NCI-H2196 treated with DMSO at 0.1 percent for 48 hours (cell line): ENCODE measurements around the gene MLANA.

Source experiments
- DNase-seq: peaks from one replicate; lab custom pipeline; 2025; ENCODE audit not compliant: unreplicated experiment; lab: John Stamatoyannopoulos, UW

MLANA gene

DNA sequence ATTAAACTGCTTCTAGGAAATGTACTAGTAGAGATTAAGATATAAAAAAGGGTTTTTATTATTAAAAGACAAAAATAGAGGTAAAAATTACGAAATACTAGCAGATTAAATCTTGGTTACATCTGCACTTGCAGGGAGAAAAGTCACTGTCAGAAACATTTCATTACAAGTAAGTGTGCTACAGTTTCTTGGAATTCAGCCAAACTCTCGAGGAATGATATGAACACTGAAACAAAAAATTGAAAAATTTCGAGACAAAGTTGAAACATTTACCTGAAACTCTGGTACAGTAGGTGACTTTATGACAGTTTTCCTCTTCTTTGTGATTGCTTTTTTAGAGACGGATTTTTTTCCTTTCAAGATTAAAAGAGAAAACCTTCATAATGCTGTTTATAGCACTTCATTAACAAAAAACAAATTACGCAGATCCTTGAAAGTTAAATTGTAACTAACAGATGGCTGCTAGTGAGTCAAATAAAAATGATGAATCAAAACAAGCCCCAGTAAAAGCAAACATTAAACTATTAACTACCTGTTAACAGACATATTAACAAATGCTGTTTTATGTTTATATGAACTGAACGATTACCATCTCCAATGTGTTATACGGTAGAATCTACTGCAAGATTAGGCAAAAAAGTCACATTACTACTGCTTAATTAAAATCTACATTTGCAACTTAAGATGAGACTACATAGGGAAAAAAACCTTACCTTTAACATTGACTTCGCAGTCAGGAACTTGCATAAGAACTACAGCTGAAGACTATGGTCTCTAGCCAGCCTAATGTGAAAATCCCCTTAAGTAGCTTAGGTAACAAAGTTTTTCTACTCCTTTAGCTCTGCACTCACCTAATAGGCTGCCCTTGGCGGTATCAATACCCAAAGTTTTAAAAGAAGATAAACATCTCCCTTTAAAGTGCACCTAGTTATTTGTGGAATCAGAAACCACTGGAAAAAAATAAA is 63.3 kb downstream of the MLANA start:
- DNase-seq, result no peak

DNA sequence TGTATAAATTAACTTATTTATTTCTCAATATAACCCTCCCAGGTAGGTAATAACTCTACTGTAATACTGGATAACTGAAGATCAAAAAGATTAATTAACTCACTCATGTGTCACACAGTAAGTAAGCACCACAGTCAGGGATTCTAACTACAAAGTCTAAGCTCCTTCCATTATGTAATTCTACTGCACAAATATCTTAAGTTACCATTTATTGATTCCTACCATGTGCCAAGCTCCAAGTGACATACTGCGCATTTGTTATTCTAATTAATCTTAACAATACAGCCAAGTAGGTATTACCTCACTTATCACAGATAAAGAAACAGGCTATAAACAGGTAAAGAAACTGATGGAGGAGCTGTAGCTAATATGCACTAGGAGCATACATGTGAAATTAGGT is 66.5 kb downstream of the MLANA start:
- no peak for DNase-seq

- no peak for DNase-seq
Observed at GRCh38 chr9:5958273-5958672, 67.6 kb downstream of the MLANA start.
